Immature natural killer cell (primary cell): ENCODE data around the gene USP40. TPM values are rescaled to one million over a fixed set of nuclear protein-coding genes. Genes with fewer than 3 reads are reported as not detected.

Experiments used
- DNase-seq, 3 donors: peaks; one replicate each; pipeline ENCODE4 v3.0.0; 2022; ENCODE audit warnings: mixed read lengths in 1 of 3
- H3K27ac Mint-ChIP-seq, 6 donors: one replicate each; pipeline ENCODE4 v1.8.0; 2020; ENCODE audit warnings: mixed read lengths in 6 of 6, mild to moderate bottlenecking in 5 of 6, inconsistent platforms in 4 of 6, moderate library complexity in 3 of 6
- H3K27me3 Mint-ChIP-seq, 3 donors: one replicate each; pipeline ENCODE4 v1.8.0; 2020 to 2021; ENCODE audit warnings: low read depth in 3 of 3, mild to moderate bottlenecking in 3 of 3, mixed read lengths in 3 of 3, moderate library complexity in 3 of 3, inconsistent platforms in 1 of 3
- H3K36me3 Mint-ChIP-seq, 3 donors: one replicate each; pipeline ENCODE4 v1.8.0; 2020; ENCODE audit warnings: mixed read lengths in 3 of 3, inconsistent platforms in 2 of 3, mild to moderate bottlenecking in 2 of 3
- H3K4me1 Mint-ChIP-seq, 2 donors: one replicate each; pipeline ENCODE4 v1.8.0; 2020; ENCODE audit warnings: inconsistent platforms in 2 of 2, mild to moderate bottlenecking in 2 of 2, mixed read lengths in 2 of 2, moderate library complexity in 1 of 2
- H3K4me3 Mint-ChIP-seq, 5 donors: one replicate each; pipeline ENCODE4 v1.8.0; 2020; ENCODE audit warnings: mild to moderate bottlenecking in 5 of 5, mixed read lengths in 5 of 5, inconsistent platforms in 3 of 5, moderate library complexity in 3 of 5
- H3K9me3 Mint-ChIP-seq, 6 donors: one replicate each; pipeline ENCODE4 v1.8.0; 2020; ENCODE audit warnings: mild to moderate bottlenecking in 6 of 6, mixed read lengths in 6 of 6, inconsistent platforms in 4 of 6, moderate library complexity in 3 of 6
- polyA plus RNA-seq, 3 donors: library from polyadenylated mRNA; unstranded; fragments of 300-500 nt; fragmentation: Illumina TruSeq; gene quantifications; one replicate each; pipeline ENCODE4 v1.2.3, GENCODE V29; 2021

The USP40 gene
- polyA plus RNA-seq, 3 donors from 2014 or later, result 3.4 to 8.6 (median 5.1) TPM

GRCh38 chr2:233441161-233442027, 125.2 kb downstream of the USP40 start:
- H3K36me3 Mint-ChIP-seq, result peaks cover 14 to 41% (median 26%) of the 10 kb centered on the region in 3 donors
- DNase-seq, result no peak
- peaks cover 31 to 50% of the 10 kb centered on the region in 2 donors for H3K4me1 Mint-ChIP-seq
- H3K27ac Mint-ChIP-seq, result peak overlapping the region; percentile 64 to 83 (median 78)
- peaks cover 0 to 8% (median 7%) of the 10 kb centered on the region in 3 donors for H3K27me3 Mint-ChIP-seq
- H3K9me3 Mint-ChIP-seq, result peaks cover 0 to 2% (median 0%) of the 10 kb centered on the region in 6 donors
- H3K4me3 Mint-ChIP-seq, result peak overlapping the region in 1 of 5 donors; percentile 64

- H3K4me1 Mint-ChIP-seq, result peaks cover 34 to 50% of the 10 kb centered on the region in 2 donors
- DNase-seq, result no peak
- H3K4me3 Mint-ChIP-seq, result peak overlapping the region in 1 of 5 donors; percentile 64
- peak overlapping the region; percentile 45 to 83 (median 77) for H3K27ac Mint-ChIP-seq
- H3K27me3 Mint-ChIP-seq, result peaks cover 0 to 8% (median 7%) of the 10 kb centered on the region in 3 donors
- H3K36me3 Mint-ChIP-seq, result peaks cover 14 to 40% (median 24%) of the 10 kb centered on the region in 3 donors
- H3K9me3 Mint-ChIP-seq, result peaks cover 0 to 2% (median 0%) of the 10 kb centered on the region in 6 donors
These were observed 125.9 kb downstream of the USP40 start for GRCh38 chr2:233440714-233441113.

GRCh38 chr2:233440314-233440713, 126.3 kb downstream of the USP40 start:
- Mint-ChIP-seq H3K27me3 (peaks cover 0 to 8% (median 7%) of the 10 kb centered on the region in 3 donors), H3K4me1 (peaks cover 38 to 53% of the 10 kb centered on the region in 2 donors), H3K4me3 (no peak overlapping the region), H3K9me3 (peaks cover 0 to 2% (median 0%) of the 10 kb centered on the region in 6 donors), H3K36me3 (peaks cover 14 to 41% (median 23%) of the 10 kb centered on the region in 3 donors), H3K27ac (peak overlapping the region in 1 of 6 donors; percentile 34)
- no peak for DNase-seq

- H3K27ac Mint-ChIP-seq, result peak overlapping the region in 2 of 6 donors; percentile 11 to 27
- DNase-seq, result no peak
- H3K4me3 Mint-ChIP-seq, result no peak overlapping the region
- H3K36me3 Mint-ChIP-seq, result peaks cover 14 to 40% (median 27%) of the 10 kb centered on the region in 3 donors
- peaks cover 0 to 7% (median 6%) of the 10 kb centered on the region in 3 donors for H3K27me3 Mint-ChIP-seq
- no peaks in the 10 kb centered on the region for H3K9me3 Mint-ChIP-seq
- peaks cover 37 to 53% of the 10 kb centered on the region in 2 donors for H3K4me1 Mint-ChIP-seq
These were observed 127.4 kb downstream of the USP40 start for GRCh38 chr2:233439191-233439590.

- Mint-ChIP-seq H3K27me3 (peaks cover 0 to 4% (median 4%) of the 10 kb centered on the region in 3 donors), H3K36me3 (peaks cover 14 to 39% (median 29%) of the 10 kb centered on the region in 3 donors), H3K27ac (peak overlapping the region in 2 of 6 donors; percentile 11 to 27), H3K4me1 (peaks cover 31 to 53% of the 10 kb centered on the region in 2 donors), H3K9me3 (no peaks in the 10 kb centered on the region), H3K4me3 (no peak overlapping the region)
- DNase-seq, result no peak
These were observed 127.9 kb downstream of the USP40 start for GRCh38 chr2:233438573-233439147.

- DNase-seq, result no peak
- peaks cover 28 to 55% of the 10 kb centered on the region in 2 donors for H3K4me1 Mint-ChIP-seq
- H3K36me3 Mint-ChIP-seq, result peaks cover 7 to 32% (median 23%) of the 10 kb centered on the region in 3 donors
- H3K9me3 Mint-ChIP-seq, result no peaks in the 10 kb centered on the region
- H3K4me3 Mint-ChIP-seq, result no peak overlapping the region
- no peak overlapping the region for H3K27ac Mint-ChIP-seq
- H3K27me3 Mint-ChIP-seq, result peaks cover 0 to 4% (median 4%) of the 10 kb centered on the region in 3 donors
These were observed 129.1 kb downstream of the USP40 start for GRCh38 chr2:233437439-233437955.

GRCh38 chr2:233436691-233437438, 129.7 kb downstream of the USP40 start:
- H3K4me3 Mint-ChIP-seq, result no peak overlapping the region
- no peak for DNase-seq
- H3K36me3 Mint-ChIP-seq, result peaks cover 7 to 33% (median 23%) of the 10 kb centered on the region in 3 donors
- peaks cover 0 to 4% (median 4%) of the 10 kb centered on the region in 3 donors for H3K27me3 Mint-ChIP-seq
- H3K4me1 Mint-ChIP-seq, result peaks cover 28 to 50% of the 10 kb centered on the region in 2 donors
- H3K9me3 Mint-ChIP-seq, result no peaks in the 10 kb centered on the region
- H3K27ac Mint-ChIP-seq, result peak overlapping the region in 3 of 6 donors; percentile 11 to 40 (median 36)

GRCh38 chr2:233436191-233436581, 130.4 kb downstream of the USP40 start:
- H3K9me3 Mint-ChIP-seq, result no peaks in the 10 kb centered on the region
- peaks cover 0 to 4% (median 4%) of the 10 kb centered on the region in 3 donors for H3K27me3 Mint-ChIP-seq
- no peak overlapping the region for H3K4me3 Mint-ChIP-seq
- no peak for DNase-seq
- H3K4me1 Mint-ChIP-seq, result peaks cover 28 to 54% of the 10 kb centered on the region in 2 donors
- peak overlapping the region in 1 of 6 donors; percentile 40 for H3K27ac Mint-ChIP-seq
- H3K36me3 Mint-ChIP-seq, result peaks cover 8 to 39% (median 27%) of the 10 kb centered on the region in 3 donors

- H3K27ac Mint-ChIP-seq, result peak overlapping the region in 2 of 6 donors; percentile 28 to 45
- peaks cover 13 to 39% (median 27%) of the 10 kb centered on the region in 3 donors for H3K36me3 Mint-ChIP-seq
- no peak for DNase-seq
- no peaks in the 10 kb centered on the region for H3K9me3 Mint-ChIP-seq
- peaks cover 0 to 4% (median 4%) of the 10 kb centered on the region in 3 donors for H3K27me3 Mint-ChIP-seq
- H3K4me3 Mint-ChIP-seq, result no peak overlapping the region
- H3K4me1 Mint-ChIP-seq, result peaks cover 30 to 60% of the 10 kb centered on the region in 2 donors
These were observed 131.0 kb downstream of the USP40 start for GRCh38 chr2:233435436-233436190.

- H3K9me3 Mint-ChIP-seq, result no peaks in the 10 kb centered on the region
- no peak for DNase-seq
- peaks cover 0 to 2% (median 2%) of the 10 kb centered on the region in 3 donors for H3K27me3 Mint-ChIP-seq
- peaks cover 13 to 39% (median 27%) of the 10 kb centered on the region in 3 donors for H3K36me3 Mint-ChIP-seq
- peaks cover 27 to 66% of the 10 kb centered on the region in 2 donors for H3K4me1 Mint-ChIP-seq
- no peak overlapping the region for H3K4me3 Mint-ChIP-seq
- H3K27ac Mint-ChIP-seq, result peak overlapping the region in 4 of 6 donors; percentile 12 to 60 (median 51)
These were observed 131.8 kb downstream of the USP40 start for GRCh38 chr2:233434666-233435330.

- no peak for DNase-seq
- no peaks in the 10 kb centered on the region for H3K9me3 Mint-ChIP-seq
- H3K27ac Mint-ChIP-seq, result peak overlapping the region in 1 of 6 donors; percentile 48
- no peak overlapping the region for H3K4me3 Mint-ChIP-seq
- H3K27me3 Mint-ChIP-seq, result no peaks in the 10 kb centered on the region
- peaks cover 27 to 68% of the 10 kb centered on the region in 2 donors for H3K4me1 Mint-ChIP-seq
- H3K36me3 Mint-ChIP-seq, result peaks cover 12 to 37% (median 22%) of the 10 kb centered on the region in 3 donors
These were observed 132.8 kb downstream of the USP40 start for GRCh38 chr2:233433794-233434193.

- no peak overlapping the region for H3K4me3 Mint-ChIP-seq
- H3K4me1 Mint-ChIP-seq, result peaks cover 34 to 75% of the 10 kb centered on the region in 2 donors
- H3K27ac Mint-ChIP-seq, result peak overlapping the region in 4 of 6 donors; percentile 2 to 61 (median 56)
- peaks cover 9 to 35% (median 20%) of the 10 kb centered on the region in 3 donors for H3K36me3 Mint-ChIP-seq
- DNase-seq, result no peak
- H3K9me3 Mint-ChIP-seq, result no peaks in the 10 kb centered on the region
- H3K27me3 Mint-ChIP-seq, result peaks cover 0 to under 1% (median 0%) of the 10 kb centered on the region in 3 donors
These were observed 133.6 kb downstream of the USP40 start for GRCh38 chr2:233433029-233433428.
